ENCODE results near the gene ZBTB17. TPM values are rescaled to one million over a fixed set of nuclear protein-coding genes. Genes with fewer than 3 reads are reported as not detected.

The ZBTB17 gene
- total RNA-seq, 4 donors from 2014 or later, result 33.3 to 113 (median 50.5) TPM

DNA sequence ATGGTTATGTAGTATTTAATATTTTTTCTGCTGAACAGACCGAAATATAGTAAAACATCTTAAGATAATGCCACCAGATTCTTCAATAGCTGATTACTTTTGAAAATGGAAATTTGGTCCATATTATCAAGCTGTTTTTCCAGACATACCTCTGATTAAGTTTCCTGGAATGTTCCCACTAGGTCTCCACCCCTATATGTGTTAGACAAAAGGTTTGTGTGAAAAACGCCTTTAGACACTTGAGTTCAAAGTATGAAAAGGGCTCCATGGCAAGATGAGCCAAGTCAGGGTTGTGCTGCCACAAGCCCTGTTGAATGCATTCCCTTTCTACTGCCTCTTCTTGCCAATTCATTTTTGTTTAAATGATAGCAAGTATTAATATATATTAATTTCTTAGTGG lies 52.7 kb downstream of the ZBTB17 start:
- in situ Hi-C loops (cut with MboI; ENCODE audit: low pct_ligation_motif_present in 1 of 4, low pct_unique_long_range_greater_than_20kb in 1 of 4, low sequenced_read_pairs in 3 of 4) (loop anchor here in 2 of 4 donors (25.0 kb wide), 1 partner anchor 111 kb away; the partner anchor contains the start of gene UQCRHL (in 2 of the 2)), intact Hi-C loops (cut with DNase I; ENCODE audit: low total_unique reads) (no loop called here)
- Histone ChIP-seq H3K4me3 (no peak overlapping the region), H3K9me3 (no peaks in the 10 kb centered on the region), H3K27ac (no peak overlapping the region), H3K27me3 (no peaks in the 10 kb centered on the region), H3K36me3 (peaks cover 0 to 72% (median 24%) of the 10 kb centered on the region in 4 donors), H3K4me1 (no peaks in the 10 kb centered on the region)
- no peak for DNase-seq
- 88 to 90% methylated on average over 2 of the region's 2 CpGs for WGBS, 2 donors (ENCODE audit: low coverage in 1 of 2)
- TF ChIP-seq POLR2AphosphoS5 (IDR thresholded peaks at IDR 0.05) (no peak), POLR2A (IDR thresholded peaks at IDR 0.05) (no peak), EP300 (IDR thresholded peaks at IDR 0.05; ENCODE audit: low read depth) (no peak)
- TF ChIP-seq, protein P1, sequence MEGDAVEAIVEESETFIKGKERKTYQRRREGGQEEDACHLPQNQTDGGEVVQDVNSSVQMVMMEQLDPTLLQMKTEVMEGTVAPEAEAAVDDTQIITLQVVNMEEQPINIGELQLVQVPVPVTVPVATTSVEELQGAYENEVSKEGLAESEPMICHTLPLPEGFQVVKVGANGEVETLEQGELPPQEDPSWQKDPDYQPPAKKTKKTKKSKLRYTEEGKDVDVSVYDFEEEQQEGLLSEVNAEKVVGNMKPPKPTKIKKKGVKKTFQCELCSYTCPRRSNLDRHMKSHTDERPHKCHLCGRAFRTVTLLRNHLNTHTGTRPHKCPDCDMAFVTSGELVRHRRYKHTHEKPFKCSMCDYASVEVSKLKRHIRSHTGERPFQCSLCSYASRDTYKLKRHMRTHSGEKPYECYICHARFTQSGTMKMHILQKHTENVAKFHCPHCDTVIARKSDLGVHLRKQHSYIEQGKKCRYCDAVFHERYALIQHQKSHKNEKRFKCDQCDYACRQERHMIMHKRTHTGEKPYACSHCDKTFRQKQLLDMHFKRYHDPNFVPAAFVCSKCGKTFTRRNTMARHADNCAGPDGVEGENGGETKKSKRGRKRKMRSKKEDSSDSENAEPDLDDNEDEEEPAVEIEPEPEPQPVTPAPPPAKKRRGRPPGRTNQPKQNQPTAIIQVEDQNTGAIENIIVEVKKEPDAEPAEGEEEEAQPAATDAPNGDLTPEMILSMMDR (IDR thresholded peaks at IDR 0.05), result no peak

DNA sequence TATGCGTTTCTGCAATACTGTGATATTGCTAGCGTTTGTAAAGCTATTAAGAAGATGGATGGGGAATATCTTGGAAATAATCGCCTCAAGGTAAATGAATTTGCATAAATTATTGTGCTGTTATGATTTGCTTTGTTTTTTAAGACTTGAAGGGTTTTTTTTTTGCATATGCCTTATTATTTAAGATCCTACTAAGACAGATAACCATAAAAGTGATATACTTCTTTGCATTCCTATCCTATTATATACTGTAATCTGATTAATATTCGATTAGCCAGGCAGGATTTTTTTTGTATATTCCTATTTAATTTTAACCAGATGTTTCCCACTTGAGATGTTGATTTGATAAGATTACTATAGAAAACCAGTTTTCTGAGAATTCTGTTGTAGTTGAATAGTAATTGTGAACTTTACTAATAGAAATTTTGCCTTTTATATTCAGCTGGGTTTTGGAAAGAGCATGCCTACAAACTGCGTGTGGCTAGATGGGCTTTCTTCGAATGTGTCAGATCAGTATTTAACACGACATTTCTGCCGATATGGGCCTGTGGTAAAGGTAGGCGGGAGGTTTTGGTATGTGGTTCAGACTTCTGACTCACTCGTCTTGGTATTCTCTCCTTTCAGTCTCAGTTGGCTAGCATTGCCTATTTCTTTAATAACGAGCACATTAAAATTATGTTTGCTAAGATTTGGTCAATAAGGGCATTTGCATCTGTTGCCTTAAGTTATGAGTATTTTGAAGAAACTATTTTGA lies 56.8 kb downstream of the ZBTB17 start:
- intact Hi-C loops (cut with DNase I; ENCODE audit: low total_unique reads) (no loop called here), in situ Hi-C loops (cut with MboI; ENCODE audit: low pct_ligation_motif_present in 1 of 4, low pct_unique_long_range_greater_than_20kb in 1 of 4, low sequenced_read_pairs in 3 of 4) (loop anchor here in 2 of 4 donors (25.0 kb wide), 1 partner anchor 107 kb away; the partner anchor contains the start of gene UQCRHL (in 2 of the 2))
- WGBS, 2 donors (ENCODE audit: low coverage in 1 of 2), result 78 to 89% methylated on average over 11 of the region's 11 CpGs
- no peak for DNase-seq
- Histone ChIP-seq H3K4me1 (peaks cover 0 to 5% (median 0%) of the 10 kb centered on the region in 4 donors), H3K36me3 (peaks cover 0 to 45% (median 19%) of the 10 kb centered on the region in 4 donors), H3K27ac (no peak overlapping the region), H3K4me3 (no peak overlapping the region), H3K9me3 (no peaks in the 10 kb centered on the region), H3K27me3 (no peaks in the 10 kb centered on the region)
- TF ChIP-seq, protein P1 (IDR thresholded peaks at IDR 0.05), result no peak
- TF ChIP-seq POLR2AphosphoS5 (IDR thresholded peaks at IDR 0.05), result no peak
- TF ChIP-seq EP300 (IDR thresholded peaks at IDR 0.05; ENCODE audit: low read depth), result no peak
- no peak for TF ChIP-seq POLR2A (IDR thresholded peaks at IDR 0.05)

GRCh38 chr1:15916916-15917315 lies 59.0 kb downstream of the ZBTB17 start:
- Histone ChIP-seq H3K4me1 (peaks cover 0 to 5% (median 0%) of the 10 kb centered on the region in 4 donors), H3K9me3 (no peaks in the 10 kb centered on the region), H3K27me3 (no peaks in the 10 kb centered on the region), H3K4me3 (no peak overlapping the region), H3K27ac (peak overlapping the region in 1 of 4 donors; percentile 12), H3K36me3 (peaks cover 0 to 36% (median 17%) of the 10 kb centered on the region in 4 donors)
- WGBS, 2 donors (ENCODE audit: low coverage in 1 of 2), result 89% methylated on average over 1 to 7 of the region's 7 CpGs
- in situ Hi-C loops (cut with MboI; ENCODE audit: low pct_ligation_motif_present in 1 of 4, low pct_unique_long_range_greater_than_20kb in 1 of 4, low sequenced_read_pairs in 3 of 4), result loop anchor here in 2 of 4 donors (25.0 kb wide), 1 partner anchor 105 kb away; the partner anchor contains the start of gene UQCRHL (in 2 of the 2)
- intact Hi-C loops (cut with DNase I; ENCODE audit: low total_unique reads), result no loop called here
- DNase-seq, result no peak
- TF ChIP-seq POLR2AphosphoS5 (IDR thresholded peaks at IDR 0.05) (no peak), POLR2A (IDR thresholded peaks at IDR 0.05) (no peak), EP300 (IDR thresholded peaks at IDR 0.05; ENCODE audit: low read depth) (no peak)
- TF ChIP-seq, protein P1 (IDR thresholded peaks at IDR 0.05), result no peak

DNA sequence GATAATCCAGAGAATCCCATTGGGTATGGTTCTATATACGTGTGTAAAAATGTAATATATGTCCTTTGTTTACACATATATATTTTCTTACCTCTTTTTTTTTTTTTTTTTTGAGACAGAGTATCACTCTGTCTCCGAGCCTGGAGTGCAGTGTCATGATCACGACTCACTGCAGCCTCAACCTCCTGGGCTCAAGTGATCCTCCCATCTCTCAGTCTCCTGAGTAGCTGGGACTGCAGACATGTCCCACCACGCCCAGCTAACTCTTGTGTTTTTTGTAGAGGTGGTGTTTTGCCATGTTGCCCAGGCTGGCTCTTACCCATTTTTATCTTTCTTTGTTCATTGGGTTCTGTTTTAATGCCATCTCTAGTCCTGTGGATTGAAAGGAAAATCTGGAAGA lies 59.5 kb downstream of the ZBTB17 start:
- 67 to 76% methylated on average over 3 to 4 of the region's 4 CpGs for WGBS, 2 donors (ENCODE audit: low coverage in 1 of 2)
- no peak for DNase-seq
- intact Hi-C loops (cut with DNase I; ENCODE audit: low total_unique reads) (no loop called here), in situ Hi-C loops (cut with MboI; ENCODE audit: low pct_ligation_motif_present in 1 of 4, low pct_unique_long_range_greater_than_20kb in 1 of 4, low sequenced_read_pairs in 3 of 4) (loop anchor here in 2 of 4 donors (25.0 kb wide), 1 partner anchor 104 kb away; the partner anchor contains the start of gene UQCRHL (in 2 of the 2))
- Histone ChIP-seq H3K4me3 (peak overlapping the region in 1 of 4 donors; percentile 28), H3K27ac (peak overlapping the region in 1 of 4 donors; percentile 12), H3K36me3 (peaks cover 0 to 36% (median 18%) of the 10 kb centered on the region in 4 donors), H3K9me3 (no peaks in the 10 kb centered on the region), H3K27me3 (no peaks in the 10 kb centered on the region), H3K4me1 (peaks cover 0 to 5% (median 0%) of the 10 kb centered on the region in 4 donors)
- TF ChIP-seq EP300 (IDR thresholded peaks at IDR 0.05; ENCODE audit: low read depth) (no peak), POLR2A (IDR thresholded peaks at IDR 0.05) (no peak)

All from transverse colon (tissue), 4 donors.